Panc1 (cell line): ENCODE results near the gene LKAAEAR1. TPM values are rescaled to one million over a fixed set of nuclear protein-coding genes. Genes with fewer than 3 reads are reported as not detected.

ENCODE experiments used
- ATAC-seq: fragments of 200-7000 bp; cut with Tn5 transposase; 2 replicates; pipeline ENCODE4 v1.9.1; 2020; ENCODE audit warnings: mild to moderate bottlenecking, moderate library complexity
- BruUV-seq: library from RNA; stranded (reverse); fragments of 400-500 nt; replicated peaks from 2 replicates; lab custom pipeline; 2021; lab: Mats Ljungman, UMichigan
- CTCF ChIA-PET: fragments of 300-600 bp; sonication (Branson Sonifier 250); formaldehyde crosslinking; loops from one replicate; lab custom pipeline; 2022; ENCODE audit warnings: antibody characterized with exemption; lab: Charles Lee
- POLR2A ChIA-PET: fragments of 300-600 bp; sonication (Branson Sonifier 250); formaldehyde crosslinking; loops from one replicate; lab custom pipeline; 2022; ENCODE audit warnings: antibody characterized with exemption; lab: Charles Lee
- DNase-seq: peaks from one replicate; pipeline ENCODE4 v3.0.0-alpha.2; 2010; ENCODE audit warnings: low read depth, low spot score
- H3K27ac ChIP-seq: 2 replicates; pipeline ENCODE4 v1.5.1; 2011; ENCODE audit warnings: mild to moderate bottlenecking, low read length, inconsistent platforms
- H3K27me3 ChIP-seq: fragments of 200-500 bp; sonication (Bioruptor generic); 2 replicates; pipeline ENCODE4 v1.6.0; 2014; ENCODE audit warnings: low read length, inconsistent platforms; ENCODE audit not compliant: control insufficient read depth, insufficient read depth
- H3K36me3 ChIP-seq: fragments of 200-500 bp; sonication (Bioruptor generic); 2 replicates; pipeline ENCODE4 v1.5.1; 2014; ENCODE audit warnings: inconsistent platforms, mild to moderate bottlenecking, low read length, moderate library complexity; ENCODE audit not compliant: control insufficient read depth, insufficient read depth
- H3K4me1 ChIP-seq: 2 replicates; pipeline ENCODE4 v1.5.1; 2011; ENCODE audit warnings: inconsistent platforms, mild to moderate bottlenecking, low read length, moderate library complexity; ENCODE audit not compliant: control insufficient read depth, insufficient read depth
- H3K4me3 ChIP-seq, 2 experiments: 2 replicates each; pipeline ENCODE4 v1.5.1; 2011 to 2012; ENCODE audit warnings: low read depth in 2 of 2, low read length in 2 of 2, mild to moderate bottlenecking in 2 of 2, inconsistent platforms in 1 of 2, moderate library complexity in 1 of 2
- H3K9me3 ChIP-seq: fragments of 200-500 bp; sonication (Bioruptor generic); 2 replicates; pipeline ENCODE4 v1.5.1; 2014; ENCODE audit warnings: low read depth, mild to moderate bottlenecking, inconsistent platforms, low read length, moderate library complexity; ENCODE audit not compliant: control insufficient read depth, insufficient read depth
- POLR2AphosphoS5 ChIP-seq: IDR thresholded peaks from 2 replicates; pipeline ENCODE4 v1.6.1; 2012; ENCODE audit warnings: mild to moderate bottlenecking, low read depth, low read length, moderate library complexity
- SIN3A ChIP-seq: IDR thresholded peaks from 2 replicates; pipeline ENCODE4 v1.6.1; 2012; ENCODE audit warnings: low read depth, mild to moderate bottlenecking, low read length, moderate library complexity, borderline replicate concordance; ENCODE audit not compliant: insufficient read depth
- TCF7L2 ChIP-seq: IDR thresholded peaks from 2 replicates; pipeline ENCODE4 v1.6.1; 2011; ENCODE audit warnings: mild to moderate bottlenecking, low read depth, low read length, inconsistent platforms
- in situ Hi-C: cut with HindIII; loops from 2 replicates; pipeline ENCODE4 v1.10.0; 2016; ENCODE audit warnings: low sequenced_read_pairs, low pct_unique_long_range_greater_than_20kb
- intact Hi-C: fragments of 100-400 bp; cut with micrococcal nuclease; formaldehyde crosslinking; loops from one replicate; pipeline ENCODE4 v1.10.0; 2022; ENCODE audit not compliant: unreplicated experiment
- total RNA-seq: library from RNA; stranded (reverse); gene quantifications from one replicate; pipeline ENCODE4 v1.2.1, GENCODE V29; 2021; ENCODE audit not compliant: unreplicated experiment
- TF ChIP-seq, protein P1 (sequence below): fragments of 450-650 bp; IDR thresholded peaks from 2 replicates; pipeline ENCODE4 v1.5.1; 2017; ENCODE audit warnings: mild to moderate bottlenecking
- TF ChIP-seq, protein P2 (sequence below), 2 experiments: IDR thresholded peaks; 2 replicates each; pipeline ENCODE4 v1.6.1; 2011 to 2012; ENCODE audit warnings: low read depth in 2 of 2, control low read depth in 1 of 2, low read length in 1 of 2, mild to moderate bottlenecking in 1 of 2, moderate library complexity in 1 of 2; ENCODE audit not compliant: insufficient read depth in 1 of 2

The LKAAEAR1 gene
- total RNA-seq, 1 experiment from 2014 or later: 0.67 TPM

DNA sequence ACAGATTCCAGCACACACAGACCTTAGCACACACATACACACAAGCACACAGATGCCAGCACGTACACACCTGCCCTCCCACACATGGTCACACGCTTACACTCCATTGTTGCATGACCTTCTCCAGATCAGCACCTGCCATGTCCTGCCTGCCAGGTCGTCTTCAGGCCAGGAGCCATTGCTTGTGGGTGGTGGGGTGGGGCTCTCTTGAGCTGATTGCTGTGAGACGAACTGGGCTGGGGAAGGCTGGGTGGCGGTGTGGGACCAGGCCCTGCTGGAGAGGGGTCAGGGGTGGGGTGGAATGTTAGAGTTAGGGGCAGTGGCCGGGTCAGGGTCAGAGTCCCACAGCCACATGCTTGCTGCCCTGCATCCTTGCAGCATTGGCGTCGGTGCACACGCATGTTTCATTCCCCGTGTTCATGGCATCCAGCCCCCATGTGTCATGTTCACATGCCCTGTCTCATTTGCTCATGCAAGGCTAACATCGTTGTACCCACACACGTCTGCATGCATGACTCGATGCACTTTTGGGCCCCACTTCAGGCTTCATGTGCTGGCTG is 29.7 kb upstream of the LKAAEAR1 start:
- intact Hi-C loops: no loop called here
- ChIA-PET POLR2A (no interaction called here), CTCF (interaction anchor here (0.6 kb wide), 1 partner anchor 11 kb away, joined by 3 read pairs; no protein-coding TSS in a partner anchor)
- no peaks in the 10 kb centered on the region for H3K36me3 ChIP-seq
- TF ChIP-seq POLR2AphosphoS5 (no peak), TCF7L2 (no peak), SIN3A (no peak)
- TF ChIP-seq, protein P1, sequence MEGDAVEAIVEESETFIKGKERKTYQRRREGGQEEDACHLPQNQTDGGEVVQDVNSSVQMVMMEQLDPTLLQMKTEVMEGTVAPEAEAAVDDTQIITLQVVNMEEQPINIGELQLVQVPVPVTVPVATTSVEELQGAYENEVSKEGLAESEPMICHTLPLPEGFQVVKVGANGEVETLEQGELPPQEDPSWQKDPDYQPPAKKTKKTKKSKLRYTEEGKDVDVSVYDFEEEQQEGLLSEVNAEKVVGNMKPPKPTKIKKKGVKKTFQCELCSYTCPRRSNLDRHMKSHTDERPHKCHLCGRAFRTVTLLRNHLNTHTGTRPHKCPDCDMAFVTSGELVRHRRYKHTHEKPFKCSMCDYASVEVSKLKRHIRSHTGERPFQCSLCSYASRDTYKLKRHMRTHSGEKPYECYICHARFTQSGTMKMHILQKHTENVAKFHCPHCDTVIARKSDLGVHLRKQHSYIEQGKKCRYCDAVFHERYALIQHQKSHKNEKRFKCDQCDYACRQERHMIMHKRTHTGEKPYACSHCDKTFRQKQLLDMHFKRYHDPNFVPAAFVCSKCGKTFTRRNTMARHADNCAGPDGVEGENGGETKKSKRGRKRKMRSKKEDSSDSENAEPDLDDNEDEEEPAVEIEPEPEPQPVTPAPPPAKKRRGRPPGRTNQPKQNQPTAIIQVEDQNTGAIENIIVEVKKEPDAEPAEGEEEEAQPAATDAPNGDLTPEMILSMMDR: no peak
- TF ChIP-seq, protein P2, sequence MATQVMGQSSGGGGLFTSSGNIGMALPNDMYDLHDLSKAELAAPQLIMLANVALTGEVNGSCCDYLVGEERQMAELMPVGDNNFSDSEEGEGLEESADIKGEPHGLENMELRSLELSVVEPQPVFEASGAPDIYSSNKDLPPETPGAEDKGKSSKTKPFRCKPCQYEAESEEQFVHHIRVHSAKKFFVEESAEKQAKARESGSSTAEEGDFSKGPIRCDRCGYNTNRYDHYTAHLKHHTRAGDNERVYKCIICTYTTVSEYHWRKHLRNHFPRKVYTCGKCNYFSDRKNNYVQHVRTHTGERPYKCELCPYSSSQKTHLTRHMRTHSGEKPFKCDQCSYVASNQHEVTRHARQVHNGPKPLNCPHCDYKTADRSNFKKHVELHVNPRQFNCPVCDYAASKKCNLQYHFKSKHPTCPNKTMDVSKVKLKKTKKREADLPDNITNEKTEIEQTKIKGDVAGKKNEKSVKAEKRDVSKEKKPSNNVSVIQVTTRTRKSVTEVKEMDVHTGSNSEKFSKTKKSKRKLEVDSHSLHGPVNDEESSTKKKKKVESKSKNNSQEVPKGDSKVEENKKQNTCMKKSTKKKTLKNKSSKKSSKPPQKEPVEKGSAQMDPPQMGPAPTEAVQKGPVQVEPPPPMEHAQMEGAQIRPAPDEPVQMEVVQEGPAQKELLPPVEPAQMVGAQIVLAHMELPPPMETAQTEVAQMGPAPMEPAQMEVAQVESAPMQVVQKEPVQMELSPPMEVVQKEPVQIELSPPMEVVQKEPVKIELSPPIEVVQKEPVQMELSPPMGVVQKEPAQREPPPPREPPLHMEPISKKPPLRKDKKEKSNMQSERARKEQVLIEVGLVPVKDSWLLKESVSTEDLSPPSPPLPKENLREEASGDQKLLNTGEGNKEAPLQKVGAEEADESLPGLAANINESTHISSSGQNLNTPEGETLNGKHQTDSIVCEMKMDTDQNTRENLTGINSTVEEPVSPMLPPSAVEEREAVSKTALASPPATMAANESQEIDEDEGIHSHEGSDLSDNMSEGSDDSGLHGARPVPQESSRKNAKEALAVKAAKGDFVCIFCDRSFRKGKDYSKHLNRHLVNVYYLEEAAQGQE (IDR thresholded peaks at IDR 0.05; ENCODE audit: insufficient read depth in 1 of 2, low read depth in 2 of 2, low read length in 1 of 2): no peak
- no peak overlapping the region for H3K4me3 ChIP-seq
- H3K27me3 ChIP-seq: no peaks in the 10 kb centered on the region
- no peaks in the 10 kb centered on the region; the same call in 1 of the 2 replicates for H3K4me1 ChIP-seq
- H3K27ac ChIP-seq: no peak overlapping the region
- no TSS peak for BruUV-seq
- ATAC-seq: no peak
- H3K9me3 ChIP-seq: no peaks in the 10 kb centered on the region
- in situ Hi-C loops: no loop called here
- DNase-seq: no peak

DNA sequence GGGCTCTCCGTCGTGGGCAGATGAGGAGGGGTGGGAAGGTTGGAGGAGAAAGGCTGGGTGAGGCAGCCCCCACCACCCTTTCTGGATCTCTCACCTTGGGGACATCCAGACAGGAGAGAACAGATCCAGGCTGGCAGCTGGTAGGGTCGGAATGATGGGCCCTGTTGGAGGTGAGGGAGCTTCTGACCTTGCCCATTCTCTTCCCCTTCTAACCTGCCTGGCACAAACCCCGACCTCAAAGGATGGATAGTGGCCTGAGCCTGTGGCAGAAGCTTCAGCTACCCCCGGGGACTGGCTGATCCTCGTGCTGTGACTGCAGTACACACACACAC is 29.2 kb upstream of the LKAAEAR1 start:
- Histone ChIP-seq H3K4me3 (no peak overlapping the region), H3K27me3 (no peaks in the 10 kb centered on the region), H3K9me3 (no peaks in the 10 kb centered on the region), H3K36me3 (no peaks in the 10 kb centered on the region), H3K4me1 (no peaks in the 10 kb centered on the region; the same call in 1 of the 2 replicates), H3K27ac (no peak overlapping the region)
- intact Hi-C loops (no loop called here), in situ Hi-C loops (no loop called here)
- DNase-seq: no peak
- CTCF ChIA-PET: interaction anchor here (0.6 kb wide), 1 partner anchor 11 kb away, joined by 3 read pairs; no protein-coding TSS in a partner anchor
- BruUV-seq: no TSS peak
- no peak for TF ChIP-seq TCF7L2
- no peak for ATAC-seq
- POLR2A ChIA-PET: no interaction called here

DNA sequence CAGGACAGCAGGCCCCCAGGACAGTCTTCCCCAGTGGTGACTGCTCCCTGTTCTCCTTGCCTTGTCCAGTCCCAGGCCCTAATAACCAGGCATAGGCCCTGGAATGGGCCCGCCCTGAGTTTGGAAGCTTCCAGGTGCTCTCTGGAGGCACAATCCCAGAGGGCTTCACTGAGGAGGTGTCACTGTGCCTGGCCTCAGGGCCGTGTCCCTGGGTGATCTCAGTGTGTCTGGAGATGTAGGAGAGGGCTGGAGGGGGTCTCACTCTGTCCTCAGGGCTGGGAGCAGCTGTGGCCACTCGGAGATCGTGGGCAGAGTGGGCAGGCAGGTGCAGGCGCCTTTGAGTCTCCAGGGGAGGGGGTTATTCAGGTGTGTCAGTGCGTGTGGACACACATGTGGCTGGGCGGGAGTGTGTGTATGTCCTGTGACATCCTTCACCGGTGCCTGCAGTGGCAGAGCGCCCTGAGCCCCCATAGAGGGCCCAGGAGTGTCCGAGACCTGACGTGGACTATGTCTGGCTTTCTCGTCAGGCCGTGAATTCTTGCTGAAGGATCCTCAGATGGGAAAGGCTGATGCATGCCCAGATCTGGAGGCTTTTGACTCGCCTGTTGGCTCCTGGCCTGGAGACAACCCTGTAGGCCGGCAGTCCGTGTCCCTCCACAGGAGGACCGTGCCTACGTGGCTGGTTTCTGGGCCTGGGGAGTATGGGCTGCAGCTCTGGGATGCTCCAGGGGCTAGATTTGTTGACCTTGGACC is 28.7 kb upstream of the LKAAEAR1 start:
- ATAC-seq (no peak), DNase-seq (no peak)
- Histone ChIP-seq H3K27me3 (no peaks in the 10 kb centered on the region), H3K27ac (no peak overlapping the region), H3K4me1 (no peaks in the 10 kb centered on the region; the same call in 1 of the 2 replicates), H3K36me3 (no peaks in the 10 kb centered on the region), H3K4me3 (no peak overlapping the region), H3K9me3 (no peaks in the 10 kb centered on the region)
- BruUV-seq: no TSS peak
- in situ Hi-C loops (no loop called here), intact Hi-C loops (no loop called here)
- POLR2A ChIA-PET: no interaction called here
- TF ChIP-seq, protein P2 (IDR thresholded peaks at IDR 0.05; ENCODE audit: insufficient read depth in 1 of 2, low read depth in 2 of 2, low read length in 1 of 2): no peak
- TF ChIP-seq, protein P1: no peak
- no peak for TF ChIP-seq SIN3A
- no peak for TF ChIP-seq TCF7L2
- no peak for TF ChIP-seq POLR2AphosphoS5
- CTCF ChIA-PET: no interaction called here
